GM19455 (cell line): Measurements from ENCODE around the gene CCDC34.

Experiments used
- ATAC-seq: cut with Tn5 transposase; IDR thresholded peaks from one replicate; pipeline ENCODE4 v1.9.1; 2021; ENCODE audit not compliant: unreplicated experiment

CCDC34 gene

DNA sequence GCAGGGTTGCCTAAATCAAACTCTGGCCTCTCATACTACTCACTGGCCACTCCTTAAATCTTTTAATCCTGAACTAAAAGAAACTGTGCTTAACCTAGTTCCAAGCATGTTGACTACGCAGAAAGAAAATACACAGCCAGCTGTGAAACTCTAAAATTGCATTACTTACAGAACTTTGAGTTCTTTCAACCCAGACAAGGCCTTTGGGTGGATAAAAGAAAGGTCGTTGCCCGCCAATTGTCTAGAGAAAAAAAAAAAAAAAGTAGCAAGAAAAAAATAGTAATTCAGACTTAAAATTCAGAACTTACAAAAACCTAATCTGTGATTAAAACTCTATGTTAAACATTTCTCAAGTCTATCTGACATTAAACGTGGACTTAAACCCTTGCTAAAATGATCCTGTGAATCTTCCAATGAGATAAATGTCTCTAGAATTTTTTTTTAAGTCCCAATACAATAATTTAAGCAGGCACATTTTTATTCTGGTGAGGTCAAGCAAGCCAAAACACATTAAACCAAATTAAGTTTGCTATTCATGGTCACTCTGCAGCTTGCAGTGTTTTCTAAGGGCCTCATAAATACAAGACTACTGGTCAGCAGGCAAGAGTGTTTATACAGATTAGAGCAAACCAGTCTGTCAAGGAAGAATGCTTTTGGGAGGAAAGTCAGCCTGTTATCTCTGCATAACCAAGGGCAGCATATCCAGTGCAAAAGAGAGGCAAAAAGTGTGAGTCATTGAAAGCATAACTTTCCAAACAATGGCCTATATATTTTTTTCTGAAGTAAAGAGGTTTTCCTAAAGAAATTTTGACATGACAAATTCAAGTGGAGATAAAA is 29.5 kb upstream of the CCDC34 start:
- ATAC-seq, result no peak

DNA sequence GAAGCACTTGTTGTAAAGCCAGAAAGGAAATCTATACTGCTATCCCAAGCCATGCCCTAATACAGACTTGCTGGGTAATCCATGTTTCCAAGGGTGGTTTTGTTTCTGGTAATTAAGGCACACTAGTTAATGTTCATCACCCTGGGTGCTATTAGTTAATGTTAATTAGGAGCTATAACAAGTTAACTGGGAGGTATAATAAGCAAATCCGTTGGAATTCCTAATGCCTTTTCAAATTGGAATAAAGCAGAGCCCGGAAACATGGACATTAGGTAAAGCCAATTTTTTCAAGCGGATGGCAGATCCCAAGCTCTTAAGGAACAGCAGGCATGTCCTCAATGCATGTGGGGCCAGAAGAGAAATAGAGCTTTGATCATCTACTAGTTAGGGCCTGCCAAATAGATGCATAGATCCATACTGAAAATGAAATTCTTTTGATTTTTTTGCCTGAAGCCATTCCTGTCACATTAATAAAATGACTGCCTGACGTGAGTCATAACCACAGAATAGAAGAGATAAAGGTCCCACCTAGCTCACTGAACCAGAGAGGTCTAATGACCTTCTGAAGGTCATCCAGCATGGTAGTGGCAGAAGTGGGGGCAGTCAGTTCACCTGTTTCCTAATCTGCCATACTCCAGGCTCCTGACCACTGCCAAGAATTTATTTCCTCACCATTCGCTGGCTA is 28.5 kb upstream of the CCDC34 start:
- no peak for ATAC-seq

DNA sequence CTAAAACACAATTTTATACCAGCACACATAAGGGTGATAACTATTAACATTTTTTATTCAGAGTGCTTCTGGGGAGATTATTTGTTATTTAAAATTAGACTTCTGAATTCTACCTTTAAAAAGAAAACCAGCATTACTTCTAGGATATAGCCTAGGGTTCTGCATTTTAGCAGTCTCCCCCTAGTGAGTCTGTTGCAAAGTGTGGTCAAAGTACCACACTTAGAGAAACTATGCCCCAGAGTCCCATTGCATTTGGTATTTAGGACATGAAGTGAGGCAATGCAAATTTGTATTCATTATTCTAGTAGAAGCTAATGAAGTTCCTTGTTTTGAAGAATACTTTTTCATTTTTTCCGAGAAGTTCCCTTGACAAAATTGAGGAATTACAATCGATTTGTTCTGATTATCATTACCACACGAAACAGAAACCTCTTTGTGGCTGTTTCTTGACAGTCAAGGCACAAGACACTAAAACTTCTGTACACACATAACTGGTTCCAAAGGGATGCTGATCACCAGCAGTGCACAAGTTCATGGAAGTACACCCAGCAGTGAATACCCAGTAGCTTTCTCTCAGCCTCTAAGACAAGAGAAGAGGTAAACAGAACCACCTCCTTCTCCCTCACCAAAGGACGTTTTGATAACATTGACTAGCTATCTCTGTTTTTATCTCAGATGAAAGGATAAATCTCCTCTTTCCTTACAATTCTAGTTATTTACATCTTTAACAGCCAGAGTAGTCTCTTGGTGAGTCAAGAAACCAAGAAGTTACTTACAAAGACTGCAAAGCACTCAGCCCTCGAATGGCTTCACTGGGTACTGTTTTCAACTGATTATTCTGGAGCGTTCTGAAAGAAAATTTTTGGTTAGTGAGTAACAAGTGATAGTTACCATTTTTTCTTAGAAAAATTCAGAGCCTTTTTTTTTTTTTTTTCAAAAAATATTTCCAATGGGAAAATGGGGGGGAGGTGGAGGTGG is 27.6 kb upstream of the CCDC34 start:
- no peak for ATAC-seq

DNA sequence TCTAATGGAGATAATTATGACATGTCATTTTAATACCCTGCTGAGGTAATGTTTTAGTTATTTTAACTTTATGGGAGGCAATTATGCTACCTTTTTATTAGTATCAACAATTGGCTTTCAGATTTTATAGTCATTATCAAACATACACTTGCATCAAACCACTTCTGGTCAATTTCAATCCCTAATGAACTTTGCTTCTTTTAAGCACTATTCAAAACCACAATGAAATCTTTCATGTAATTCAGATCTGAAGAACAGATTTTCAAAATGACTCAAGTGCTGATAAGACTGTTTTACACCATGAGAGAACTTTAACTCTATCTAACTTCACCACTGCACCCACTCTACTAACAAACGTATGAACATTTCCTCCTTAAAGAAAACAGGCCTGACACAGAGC is 25.9 kb upstream of the CCDC34 start:
- no peak for ATAC-seq

DNA sequence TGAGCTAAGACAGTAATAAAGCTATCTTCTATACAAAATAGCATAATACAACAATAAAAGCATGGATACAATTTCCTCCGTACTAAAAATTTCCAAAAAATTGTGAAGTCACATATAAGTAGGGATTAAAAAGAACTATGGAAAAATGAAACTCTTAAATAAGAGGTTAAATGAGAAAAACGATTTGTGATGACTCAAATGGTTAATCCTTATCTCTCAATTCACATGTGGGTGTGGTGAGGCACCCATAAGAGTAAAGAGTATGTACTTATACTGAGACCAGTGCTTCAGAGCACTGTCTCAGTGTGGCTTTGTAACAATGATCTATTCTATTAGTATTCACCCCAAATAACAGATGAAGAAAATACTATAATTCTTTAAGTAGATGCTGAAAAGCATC is 25.0 kb upstream of the CCDC34 start:
- ATAC-seq, result no peak

DNA sequence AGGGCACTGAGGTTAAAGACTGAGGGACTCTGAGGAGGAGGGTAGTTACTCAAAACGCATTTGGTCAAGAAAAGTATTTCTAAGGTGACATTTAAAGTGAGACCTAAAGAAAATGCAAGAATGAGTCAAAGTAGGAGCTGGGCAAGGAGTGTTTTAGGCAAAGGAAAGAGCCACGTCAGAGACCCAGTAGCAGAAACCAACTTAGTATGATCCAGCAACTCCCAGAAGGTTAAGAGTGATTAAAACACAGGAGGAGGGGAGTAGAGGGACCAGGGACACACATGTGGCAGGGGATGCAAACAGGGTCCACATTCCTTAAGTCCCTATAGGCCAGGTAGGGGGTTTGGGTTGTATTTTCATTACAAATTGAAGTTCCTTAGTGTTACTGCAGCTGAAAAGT is 24.3 kb upstream of the CCDC34 start:
- ATAC-seq, result no peak

DNA sequence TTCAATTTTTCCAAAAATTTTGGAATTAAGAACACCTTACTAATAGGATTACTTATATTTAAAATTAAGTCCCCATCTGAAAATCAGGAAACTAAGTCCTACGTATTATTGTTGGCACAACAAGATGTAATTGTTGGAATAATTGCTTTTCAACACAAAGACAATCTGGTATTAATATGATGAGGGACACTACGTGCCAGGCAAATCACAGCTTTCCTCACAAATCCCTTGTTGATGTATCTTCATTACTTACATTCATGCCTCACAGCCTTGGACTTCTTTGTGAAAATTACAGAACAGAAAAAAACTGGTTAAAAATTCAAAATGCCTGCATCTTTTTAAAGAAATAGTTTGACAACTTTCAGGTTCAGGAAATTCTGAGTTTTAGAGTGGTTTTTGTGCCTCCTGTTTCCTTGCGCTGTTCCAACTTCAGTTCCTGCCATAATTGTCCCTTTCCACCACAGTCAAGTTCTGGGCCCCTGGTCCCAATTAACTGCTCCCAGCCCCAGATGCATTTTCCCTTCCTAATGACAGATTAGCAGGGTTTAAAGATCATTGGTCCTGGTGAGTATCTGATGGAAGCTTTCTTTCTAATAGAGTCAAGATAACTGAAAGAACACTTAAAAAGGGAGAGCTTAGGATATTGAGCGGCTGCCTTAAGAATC is 23.3 kb upstream of the CCDC34 start:
- no peak for ATAC-seq

DNA sequence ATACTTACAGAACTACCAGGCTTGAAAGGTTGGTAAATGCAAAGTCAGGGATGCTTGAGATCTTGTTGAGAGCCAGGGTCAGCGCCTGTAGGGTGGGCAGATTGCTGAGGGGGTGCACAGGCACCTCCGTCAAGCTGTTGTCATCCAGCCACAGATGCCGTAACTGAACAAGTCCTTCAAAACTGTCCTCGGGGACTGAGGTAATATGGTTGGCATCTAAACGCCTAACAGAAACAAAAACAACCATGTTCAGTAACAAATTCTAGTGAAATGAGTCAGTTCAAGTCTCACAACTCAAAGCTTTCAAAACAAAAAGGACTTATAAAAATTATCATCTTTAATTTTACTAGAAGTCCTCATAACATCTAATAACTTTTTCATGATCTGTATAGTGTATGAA is 22.2 kb upstream of the CCDC34 start:
- no peak for ATAC-seq

- no peak for ATAC-seq
Observed at GRCh38 chr11:27384227-27384626, 21.2 kb upstream of the CCDC34 start.

- ATAC-seq, result no peak
Observed at GRCh38 chr11:27383645-27384044, 20.6 kb upstream of the CCDC34 start.

- no peak for ATAC-seq
Observed at GRCh38 chr11:27381238-27381666, 18.2 kb upstream of the CCDC34 start.

GRCh38 chr11:27380771-27381170 is 17.8 kb upstream of the CCDC34 start:
- ATAC-seq, result no peak

DNA sequence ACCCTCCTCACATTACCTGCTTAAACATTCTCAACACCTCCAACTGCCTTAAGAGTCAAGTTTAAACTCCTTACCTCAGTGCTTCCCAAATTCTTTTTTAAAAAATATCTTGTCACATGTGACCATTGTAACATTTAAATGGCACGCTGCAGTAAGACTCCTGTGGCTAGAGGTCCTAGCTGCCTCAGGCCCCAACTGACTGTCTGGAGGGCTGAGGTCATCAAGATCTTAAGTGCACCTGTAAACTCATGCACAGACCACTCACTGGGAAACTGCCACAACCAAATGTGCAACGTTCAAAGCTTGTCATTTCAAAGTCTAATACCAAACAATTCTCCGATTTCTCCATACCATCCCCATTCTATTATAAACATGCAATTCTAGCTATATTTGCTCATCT is 16.4 kb upstream of the CCDC34 start:
- ATAC-seq, result no peak

DNA sequence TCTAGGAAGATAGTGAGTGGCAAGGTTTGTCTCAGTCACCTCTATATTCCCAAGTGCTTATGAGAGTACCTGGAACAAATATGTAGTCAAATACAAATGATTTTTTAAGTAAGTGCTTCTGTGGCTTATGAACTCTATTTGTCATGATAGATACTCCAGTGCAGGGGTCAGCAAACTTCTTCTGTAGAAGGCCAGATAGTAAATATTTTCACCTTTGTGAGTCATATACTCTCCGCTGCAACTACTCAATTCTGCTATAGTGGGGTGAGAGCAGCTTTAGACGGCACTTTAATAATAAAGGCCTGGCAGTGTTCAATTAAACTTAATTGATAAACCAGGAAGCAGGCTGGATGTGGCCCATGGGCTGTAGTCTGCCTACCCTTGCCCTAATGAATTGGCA is 12.4 kb upstream of the CCDC34 start:
- ATAC-seq, result no peak

- no peak for ATAC-seq
Observed at GRCh38 chr11:27373856-27374602, 11.0 kb upstream of the CCDC34 start.

GRCh38 chr11:27373392-27373791 is 10.4 kb upstream of the CCDC34 start:
- no peak for ATAC-seq

DNA sequence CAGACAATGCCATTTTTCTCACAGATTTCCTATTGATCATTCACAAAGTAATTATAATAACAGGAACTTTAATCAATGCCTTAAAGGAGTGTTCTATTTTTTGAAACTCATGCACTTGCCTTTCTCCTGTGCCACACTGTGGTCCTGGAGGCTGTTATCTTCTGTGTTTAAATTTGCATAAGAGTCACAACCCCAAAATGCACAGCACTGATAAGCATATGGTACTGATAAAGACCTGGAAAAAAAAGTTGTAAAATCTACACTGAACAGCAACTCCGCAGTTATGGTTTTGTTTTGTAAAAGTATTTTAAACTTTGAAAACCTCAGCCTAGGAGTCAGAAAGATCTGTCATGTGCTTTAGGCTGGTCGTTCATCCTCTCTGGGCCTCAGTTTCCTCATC is 9.1 kb upstream of the CCDC34 start:
- no peak for ATAC-seq

DNA sequence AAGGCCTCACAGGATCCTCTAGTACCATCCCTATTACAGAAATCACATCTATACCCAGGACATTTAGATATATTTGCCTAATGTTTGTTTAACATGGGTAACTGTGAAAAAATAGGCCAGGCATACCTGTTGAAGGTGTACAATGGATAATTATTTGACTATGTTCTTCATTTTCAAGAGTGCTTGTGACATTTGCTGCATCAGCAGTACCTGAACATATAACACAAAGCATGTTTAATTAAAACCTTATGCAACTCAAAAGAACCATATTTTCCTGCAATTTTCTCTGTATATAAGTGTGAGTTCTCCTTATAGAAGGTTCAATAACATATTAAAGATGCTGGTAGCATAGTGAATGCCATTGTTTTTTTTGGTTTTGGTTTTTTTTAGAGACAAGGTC is 8.5 kb upstream of the CCDC34 start:
- ATAC-seq, result no peak

- ATAC-seq, result no peak
Observed at GRCh38 chr11:27370374-27370773, 7.4 kb upstream of the CCDC34 start.

DNA sequence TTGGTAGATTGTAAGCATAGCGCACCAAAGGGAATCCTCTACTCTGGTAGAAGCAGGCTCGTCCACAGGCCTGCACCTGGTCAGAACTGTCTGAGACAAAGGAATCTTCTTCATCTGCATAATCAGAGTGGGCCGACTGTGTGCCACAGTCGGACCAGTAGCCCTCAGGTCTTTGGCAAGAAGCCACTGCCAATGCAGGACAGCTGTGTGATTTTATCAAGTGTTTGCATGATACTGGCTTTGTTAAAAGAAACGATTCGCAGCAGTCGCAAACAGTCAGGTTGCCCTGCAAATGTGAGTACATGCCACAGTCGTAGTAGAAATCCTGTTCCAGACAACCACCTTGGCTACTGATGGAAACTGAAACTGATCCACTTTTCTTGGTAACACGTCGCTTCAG is 4.9 kb upstream of the CCDC34 start:
- no peak for ATAC-seq
